ENCODE data around the gene C19orf25.
"Not testable (repeated sequence)": the region's sequence is repeated elsewhere in the genome, so short reads cannot be mapped to it uniquely, and the experiment has no call there.

Gene C19orf25

DNA sequence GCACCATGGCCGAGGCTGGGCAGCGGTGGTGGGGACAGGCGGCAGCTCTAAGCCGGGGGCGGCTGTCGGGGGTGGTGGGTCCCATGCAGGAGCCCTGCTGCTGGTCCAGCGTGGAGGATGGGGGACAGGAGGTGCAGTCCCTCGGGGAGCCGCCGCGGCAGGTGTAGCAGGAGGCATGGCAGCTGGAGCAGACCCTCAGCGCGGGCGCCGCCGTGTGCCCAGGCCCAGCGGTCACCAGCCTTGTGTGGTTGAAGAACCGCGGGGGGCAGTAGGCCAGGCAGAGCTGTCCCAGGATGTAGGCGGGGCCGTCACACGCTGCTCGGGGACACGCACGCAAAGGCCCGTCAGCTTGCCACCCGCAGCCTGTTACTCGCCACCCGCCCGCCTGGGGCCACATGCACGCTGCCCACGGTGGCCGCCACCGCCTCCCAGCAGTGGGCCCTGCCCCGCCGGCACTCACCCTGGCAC, 2.9 kb upstream of the C19orf25 start:
- no peak for DNase-seq (ENCODE audit: low read depth)

DNA sequence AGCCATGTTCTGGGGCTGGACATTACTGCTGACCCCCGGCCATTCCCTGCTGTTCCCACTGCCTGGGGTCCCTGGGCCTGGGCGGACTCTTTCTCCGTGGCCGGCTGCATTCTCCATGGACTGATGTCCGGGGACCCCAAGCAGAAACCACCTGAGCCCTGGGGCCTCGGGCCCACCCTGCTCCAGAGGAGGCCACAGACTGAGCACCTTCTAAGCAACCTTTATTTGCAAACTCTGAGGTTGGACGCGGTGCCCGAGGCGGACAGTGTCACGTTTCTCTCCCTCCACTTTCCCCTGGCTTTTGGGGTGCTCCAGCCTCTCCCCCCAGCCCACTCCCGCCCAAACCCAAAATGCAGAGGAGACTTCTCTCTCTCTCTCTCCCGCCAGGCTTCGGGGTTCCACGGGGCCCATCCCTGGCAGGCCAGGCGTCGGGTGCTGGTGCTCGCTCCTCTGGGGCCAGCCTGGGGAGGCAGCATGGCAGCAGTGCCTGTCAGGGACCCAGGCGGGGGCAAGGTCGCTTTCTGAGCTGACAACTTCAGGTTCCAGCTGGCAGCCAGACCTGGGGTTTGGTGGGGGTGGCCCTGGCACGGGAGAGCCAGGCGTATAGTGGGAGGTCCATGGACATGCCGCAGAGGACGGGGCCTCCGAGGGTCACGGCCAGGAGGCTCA, 2.3 kb upstream of the C19orf25 start:
- no peak for DNase-seq (ENCODE audit: low read depth)

- not testable (repeated sequence) for DNase-seq (ENCODE audit: low read depth)
Measured at GRCh38 chr19:1477056-1477455, 2.0 kb downstream of the C19orf25 start.

- DNase-seq (ENCODE audit: low read depth) = no peak
Measured at GRCh38 chr19:1475751-1476437, 3.1 kb downstream of the C19orf25 start.

DNA sequence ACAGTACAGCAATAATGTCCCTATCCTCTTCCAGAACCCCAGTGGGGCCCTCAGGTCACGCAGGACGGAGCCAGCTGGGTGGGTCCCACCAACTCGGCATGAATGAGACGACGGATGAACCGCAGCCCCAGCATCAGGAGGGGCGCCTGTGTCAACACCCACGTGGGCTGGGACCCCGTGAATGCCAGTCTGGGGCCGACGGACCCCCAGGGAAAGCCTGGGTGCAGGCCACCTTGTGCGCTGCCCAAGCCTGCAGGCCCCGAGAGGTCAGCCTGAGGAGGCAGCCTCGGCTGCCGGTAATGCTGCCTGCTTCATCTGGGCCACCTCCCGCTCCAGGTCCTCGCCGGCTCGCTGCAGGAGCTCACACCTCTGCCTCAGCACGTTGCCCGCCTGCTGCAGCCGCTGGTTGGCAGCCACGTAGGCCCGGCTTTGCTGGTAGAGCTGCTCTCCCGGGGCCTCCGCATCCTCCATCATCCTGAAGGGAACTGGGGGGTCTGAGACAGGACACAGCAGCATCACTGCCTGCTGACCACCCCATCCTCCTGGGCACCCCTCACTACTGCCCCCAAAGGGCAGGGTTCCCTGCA, 4.2 kb downstream of the C19orf25 start:
- no peak for DNase-seq (ENCODE audit: low read depth)

DNA sequence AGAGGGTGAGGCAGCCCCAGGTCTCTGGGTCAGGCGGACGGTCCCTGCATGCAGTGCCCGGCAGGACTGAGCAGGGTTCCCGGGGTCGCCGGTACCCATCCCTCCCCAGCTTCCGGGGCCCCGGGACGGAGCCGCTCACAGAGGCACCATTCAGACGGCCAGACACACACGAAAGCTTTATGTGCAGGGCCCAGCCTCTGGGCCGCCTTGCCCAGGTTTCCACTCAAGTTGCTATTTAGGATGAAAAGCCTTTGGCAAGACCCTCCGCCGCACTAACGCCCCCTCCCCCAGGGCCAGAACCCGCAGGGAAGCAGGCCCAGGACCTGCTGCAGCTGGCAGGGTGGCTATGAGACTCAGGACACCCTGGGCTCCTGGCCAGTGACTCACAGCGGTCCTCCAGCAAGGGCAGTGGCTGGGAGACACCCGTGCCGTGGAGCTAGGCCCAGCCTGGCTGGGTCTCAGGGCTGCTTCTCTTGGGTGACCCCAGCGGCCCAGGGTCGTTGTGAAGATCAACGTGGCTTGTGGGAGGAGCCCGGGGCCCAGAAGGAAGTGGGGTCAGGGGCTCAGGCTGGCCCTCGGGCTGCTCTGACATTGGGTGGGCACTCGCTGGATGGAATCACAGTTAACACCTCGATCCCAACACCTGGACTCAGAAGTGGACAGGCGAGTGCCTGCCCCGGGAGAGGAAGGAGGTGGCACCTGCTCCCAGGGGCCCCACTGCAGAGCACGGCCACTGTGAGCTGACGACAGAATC, 4.8 kb downstream of the C19orf25 start:
- no peak for DNase-seq (ENCODE audit: low read depth)

DNA sequence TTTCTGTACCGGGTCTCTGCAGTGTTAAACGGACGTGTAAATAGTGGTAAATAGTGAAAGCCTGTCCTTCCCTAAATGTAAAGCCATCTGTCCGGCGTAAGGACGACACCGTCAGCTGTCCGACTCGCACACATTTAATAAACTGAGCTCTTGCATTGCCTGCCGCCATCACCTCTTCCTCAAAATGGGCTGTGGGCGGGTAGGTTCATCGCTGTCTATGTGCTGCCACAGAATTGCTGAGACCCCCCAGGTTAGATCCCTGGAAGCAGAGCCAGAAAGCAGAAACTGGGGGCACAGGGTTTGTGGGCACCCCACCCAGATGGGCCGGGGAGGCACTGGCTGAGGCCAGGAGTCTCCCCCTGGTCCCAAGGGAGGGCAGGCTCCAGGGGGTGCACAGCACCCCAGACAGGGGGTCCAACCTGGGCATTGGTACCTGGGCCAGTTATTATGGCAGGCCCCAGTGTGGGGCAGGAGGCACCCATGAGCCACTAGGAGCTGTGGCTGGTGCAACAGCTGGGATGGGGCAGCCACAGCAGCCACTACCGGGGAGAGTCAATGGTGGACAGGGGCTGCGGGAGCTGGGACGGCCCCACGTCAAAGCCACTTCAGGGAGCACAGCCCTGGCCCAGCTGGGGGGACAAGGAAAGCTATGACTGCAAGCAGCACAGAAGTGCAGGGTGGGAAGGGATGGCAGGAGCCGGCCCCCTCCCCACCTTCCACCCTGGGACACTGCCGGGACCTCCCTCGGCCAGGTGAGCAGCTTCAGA, 5.7 kb downstream of the C19orf25 start:
- DNase-seq (ENCODE audit: low read depth) = no peak

DNA sequence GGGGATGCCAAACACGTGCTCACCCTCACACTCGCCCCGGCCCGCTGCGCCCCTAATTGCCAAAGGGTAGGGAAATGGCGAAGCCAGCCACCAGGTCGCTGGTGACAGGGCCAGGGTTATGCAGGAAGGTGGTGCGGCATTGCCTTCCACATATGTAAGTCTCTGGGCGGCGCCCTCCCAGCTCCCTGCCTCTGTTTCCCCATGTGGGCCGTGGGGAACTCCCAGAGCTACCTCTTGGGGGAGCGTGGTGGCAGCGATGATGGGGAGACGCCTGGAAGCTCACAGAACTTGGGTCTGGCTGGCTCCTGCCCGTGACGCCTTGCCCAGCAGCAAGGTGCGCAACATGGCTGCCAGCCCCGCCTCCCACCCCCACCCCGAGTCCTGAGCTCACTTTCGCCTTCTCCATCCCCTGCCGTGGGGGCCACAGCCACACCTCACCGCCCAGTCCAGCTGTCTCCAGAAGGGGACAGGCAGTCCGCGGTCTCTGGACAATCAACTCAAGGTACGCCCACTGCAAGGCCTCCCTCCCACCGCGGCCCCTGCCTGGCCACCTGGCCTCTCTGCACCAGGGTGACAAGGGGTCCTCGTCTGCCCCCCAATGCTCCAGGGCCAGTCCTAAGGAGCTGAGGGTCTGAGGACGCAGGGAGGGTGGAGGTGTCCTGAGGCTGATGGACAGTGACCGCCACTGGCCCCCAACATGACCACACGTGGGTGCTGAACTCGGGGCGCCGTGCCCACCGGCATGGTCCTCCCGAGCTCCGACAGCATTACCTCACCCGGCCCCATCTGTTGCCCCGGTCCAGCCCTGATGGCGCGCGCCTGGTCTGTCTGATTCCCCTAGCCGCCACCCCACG, 6.6 kb downstream of the C19orf25 start:
- no peak for DNase-seq (ENCODE audit: low read depth)

- no peak for DNase-seq (ENCODE audit: low read depth)
Measured at GRCh38 chr19:1471515-1472160, 7.4 kb downstream of the C19orf25 start.

DNA sequence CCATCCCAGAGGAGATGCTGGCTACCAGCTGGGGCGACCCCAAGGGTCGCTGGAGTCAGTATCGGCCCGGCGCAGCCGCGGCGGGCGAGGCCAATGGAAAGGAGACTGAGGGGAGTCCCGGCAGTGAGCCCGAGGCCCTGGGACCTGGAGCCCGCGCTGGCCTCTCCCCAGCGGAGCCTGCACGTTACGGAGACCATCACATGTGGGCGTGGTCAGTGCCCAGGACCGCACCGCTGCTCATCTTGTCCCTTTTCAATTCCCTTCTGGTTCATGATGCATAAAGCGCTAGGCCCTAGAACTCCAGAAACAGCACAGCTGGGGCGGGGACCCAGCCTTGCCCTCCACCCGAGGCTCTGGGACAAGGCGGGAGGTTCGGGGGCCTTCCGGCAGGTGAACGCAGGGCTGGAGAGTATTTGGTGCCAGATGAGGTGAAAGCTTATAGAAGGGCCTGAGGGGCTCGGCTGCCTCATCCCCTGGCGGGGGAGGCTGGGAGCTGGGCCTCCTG, 8.0 kb downstream of the C19orf25 start:
- no peak for DNase-seq (ENCODE audit: low read depth)

- DNase-seq (ENCODE audit: low read depth) = no peak
Measured at GRCh38 chr19:1470305-1471009, 8.6 kb downstream of the C19orf25 start.

DNA sequence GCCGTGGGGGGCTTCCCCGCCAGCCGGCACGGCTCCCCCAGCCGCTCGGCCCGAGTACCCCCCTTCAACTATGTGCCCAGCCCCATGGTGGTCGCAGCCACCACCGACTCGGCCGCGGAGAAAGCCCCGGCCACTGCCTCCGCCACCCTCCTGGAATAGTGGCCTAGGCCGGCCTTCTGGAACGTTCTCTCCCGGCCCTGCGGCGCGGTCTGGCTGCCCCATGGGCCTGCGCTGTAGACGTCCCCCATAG, 9.0 kb downstream of the C19orf25 start:
- DNase-seq (ENCODE audit: low read depth) = no peak

DNA sequence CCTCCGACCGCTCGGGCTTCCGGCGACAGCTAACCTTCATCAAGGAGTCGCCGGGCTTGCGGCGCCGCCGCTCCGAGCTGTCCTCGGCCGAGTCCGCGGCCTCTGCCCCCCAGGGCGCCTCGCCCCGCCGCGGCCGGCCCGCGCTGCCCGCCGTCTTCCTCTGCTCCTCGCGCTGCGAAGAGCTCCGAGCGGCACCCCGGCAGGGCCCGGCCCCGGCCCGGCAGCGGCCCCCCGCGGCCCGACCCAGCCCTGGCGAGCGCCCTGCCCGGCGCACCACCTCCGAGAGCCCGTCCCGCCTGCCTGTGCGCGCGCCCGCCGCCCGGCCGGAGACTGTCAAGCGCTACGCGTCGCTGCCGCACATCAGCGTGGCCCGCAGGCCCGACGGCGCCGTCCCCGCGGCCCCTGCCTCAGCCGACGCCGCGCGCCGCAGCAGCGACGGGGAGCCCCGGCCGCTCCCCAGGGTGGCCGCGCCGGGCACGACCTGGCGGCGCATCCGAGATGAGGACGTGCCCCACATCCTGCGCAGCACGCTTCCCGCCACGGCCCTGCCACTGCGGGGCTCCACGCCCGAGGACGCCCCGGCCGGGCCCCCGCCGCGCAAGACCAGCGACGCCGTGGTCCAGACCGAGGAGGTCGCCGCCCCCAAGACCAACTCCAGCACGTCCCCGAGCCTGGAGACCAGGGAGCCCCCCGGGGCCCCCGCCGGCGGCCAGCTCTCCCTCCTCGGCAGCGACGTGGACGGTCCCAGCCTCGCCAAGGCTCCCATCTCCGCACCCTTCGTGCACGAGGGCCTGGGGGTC, 9.6 kb downstream of the C19orf25 start:
- no peak for DNase-seq (ENCODE audit: low read depth)

- DNase-seq (ENCODE audit: low read depth) = no peak
Measured at GRCh38 chr19:1468821-1469254, 10.2 kb downstream of the C19orf25 start.

- no peak for DNase-seq (ENCODE audit: low read depth)
Measured at GRCh38 chr19:1468274-1468820, 10.7 kb downstream of the C19orf25 start.

DNA sequence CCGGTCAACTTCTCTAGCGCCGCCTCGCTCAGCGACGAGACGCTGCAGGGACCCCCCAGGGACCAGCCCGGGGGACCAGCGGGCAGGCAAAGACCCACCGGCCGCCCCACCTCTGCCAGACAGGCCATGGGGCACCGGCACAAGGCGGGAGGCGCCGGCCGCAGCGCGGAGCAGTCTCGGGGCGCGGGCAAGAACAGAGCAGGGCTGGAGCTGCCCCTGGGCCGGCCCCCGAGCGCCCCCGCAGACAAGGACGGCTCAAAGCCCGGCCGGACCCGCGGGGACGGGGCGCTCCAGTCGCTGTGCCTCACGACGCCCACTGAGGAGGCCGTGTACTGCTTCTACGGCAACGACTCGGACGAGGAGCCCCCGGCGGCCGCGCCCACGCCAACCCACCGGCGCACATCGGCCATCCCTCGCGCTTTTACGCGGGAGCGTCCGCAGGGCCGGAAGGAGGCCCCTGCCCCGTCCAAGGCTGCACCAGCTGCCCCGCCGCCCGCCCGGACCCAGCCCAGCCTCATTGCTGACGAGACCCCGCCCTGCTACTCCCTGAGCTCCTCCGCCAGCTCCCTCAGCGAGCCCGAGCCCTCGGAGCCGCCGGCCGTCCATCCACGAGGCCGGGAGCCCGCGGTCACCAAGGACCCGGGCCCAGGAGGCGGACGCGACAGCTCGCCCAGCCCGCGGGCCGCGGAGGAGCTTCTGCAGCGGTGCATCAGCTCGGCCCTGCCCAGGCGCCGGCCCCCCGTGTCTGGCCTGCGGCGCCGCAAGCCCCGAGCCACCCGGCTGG, 11.3 kb downstream of the C19orf25 start:
- no peak for DNase-seq (ENCODE audit: low read depth)

- no peak for DNase-seq (ENCODE audit: low read depth)
Measured at GRCh38 chr19:1467215-1467489, 11.9 kb downstream of the C19orf25 start.
